Breast epithelium (tissue), 4 donors: ENCODE results near the gene MTERF2. TPM values are rescaled to one million over a fixed set of nuclear protein-coding genes. Genes with fewer than 3 reads are reported as not detected.

Experiments
- DNase-seq, 2 donors: peaks; one replicate each; pipeline ENCODE4 v3.0.0-alpha.2; 2019; ENCODE audit warnings: low spot score in 2 of 2
- H3K27ac ChIP-seq, 2 donors: fragments of 200-600 bp; sonication (generic) in 1 of 2; one replicate each; pipeline ENCODE4 v1.5.1; 2016 to 2019; ENCODE audit warnings: mild to moderate bottlenecking in 1 of 2
- H3K27me3 ChIP-seq, 2 donors: fragments of 200-600 bp; sonication (generic) in 1 of 2; one replicate each; pipeline versions ENCODE4 v1.5.1 to v1.6.0; 2017 to 2019; ENCODE audit warnings: control low read depth in 1 of 2, mild to moderate bottlenecking in 1 of 2
- H3K36me3 ChIP-seq: fragments of 200-600 bp; one replicate; pipeline ENCODE4 v1.5.1; 2019
- H3K4me1 ChIP-seq, 2 donors: fragments of 200-600 bp; sonication (generic); one replicate each; pipeline ENCODE4 v1.5.1; 2016 to 2019; ENCODE audit warnings: control low read depth in 1 of 2
- H3K4me3 ChIP-seq, 3 donors: fragments of 200-600 bp; sonication (generic); 1 replicate in 2 of 3; 2 replicates in 1 of 3; pipeline ENCODE4 v1.5.1; 2016 to 2019; ENCODE audit warnings: mild to moderate bottlenecking in 3 of 3, moderate library complexity in 2 of 3
- H3K9me3 ChIP-seq, 2 donors: fragments of 200-600 bp; sonication (generic) in 1 of 2; one replicate each; pipeline ENCODE4 v1.5.1; 2016 to 2019; ENCODE audit warnings: control low read depth in 1 of 2
- CTCF ChIP-seq, 3 donors: fragments of 450-650 bp; IDR thresholded peaks; one replicate each; pipeline ENCODE4 v1.5.1; 2016 to 2017; ENCODE audit warnings: antibody characterized with exemption in 3 of 3, mild to moderate bottlenecking in 3 of 3, moderate library complexity in 3 of 3
- POLR2A ChIP-seq: fragments of 450-650 bp; IDR thresholded peaks from one replicate; pipeline ENCODE4 v1.6.1; 2016; ENCODE audit warnings: antibody characterized with exemption, mild to moderate bottlenecking, moderate library complexity
- POLR2AphosphoS5 ChIP-seq, 3 donors: sonication (generic); formaldehyde crosslinking; IDR thresholded peaks; one replicate each; pipeline ENCODE4 v1.6.1; 2017; ENCODE audit warnings: antibody characterized with exemption in 3 of 3
- intact Hi-C: fragments of 100-400 bp; cut with DNase I; formaldehyde crosslinking; loops from one replicate; pipeline ENCODE4 v1.15.1; 2023; ENCODE audit warnings: low total_unique reads
- total RNA-seq, 3 donors: library from RNA; depleted of rRNA; stranded (reverse); fragments of >200 nt; gene quantifications; one replicate each; pipeline ENCODE4 v1.1.0, GENCODE V29; 2016

The MTERF2 gene
- total RNA-seq, 3 donors from 2014 or later = 13.6 to 32.8 (median 18.0) TPM

- H3K27me3 ChIP-seq = no peaks in the 10 kb centered on the region
- H3K27ac ChIP-seq = peak overlapping the region; percentile 0 to 27
- no peaks in the 10 kb centered on the region for H3K9me3 ChIP-seq
- intact Hi-C loops = no loop called here
- no peaks in the 10 kb centered on the region for H3K4me1 ChIP-seq
- H3K36me3 ChIP-seq = no peaks in the 10 kb centered on the region
- TF ChIP-seq POLR2AphosphoS5 (IDR thresholded peaks at IDR 0.05) (no peak), CTCF (IDR thresholded peaks at IDR 0.05) (no peak), POLR2A (no peak)
- no peak overlapping the region for H3K4me3 ChIP-seq
- no peak for DNase-seq
Observed at GRCh38 chr12:106975993-106976658, 10.8 kb downstream of the MTERF2 start.

- DNase-seq = no peak
- Histone ChIP-seq H3K27me3 (no peaks in the 10 kb centered on the region), H3K9me3 (no peaks in the 10 kb centered on the region), H3K36me3 (no peaks in the 10 kb centered on the region), H3K4me1 (no peaks in the 10 kb centered on the region), H3K4me3 (no peak overlapping the region), H3K27ac (no peak overlapping the region)
- TF ChIP-seq POLR2AphosphoS5 (IDR thresholded peaks at IDR 0.05) (no peak), POLR2A (no peak), CTCF (IDR thresholded peaks at IDR 0.05) (no peak)
- intact Hi-C loops = no loop called here
Observed at GRCh38 chr12:106975098-106975497, 11.8 kb downstream of the MTERF2 start.

GRCh38 chr12:106974511-106974910 is 12.4 kb downstream of the MTERF2 start:
- DNase-seq = no peak
- Histone ChIP-seq H3K27ac (no peak overlapping the region), H3K4me1 (no peaks in the 10 kb centered on the region), H3K9me3 (no peaks in the 10 kb centered on the region), H3K4me3 (no peak overlapping the region), H3K27me3 (no peaks in the 10 kb centered on the region), H3K36me3 (no peaks in the 10 kb centered on the region)
- no peak for TF ChIP-seq POLR2A
- TF ChIP-seq CTCF (IDR thresholded peaks at IDR 0.05) = no peak
- no peak for TF ChIP-seq POLR2AphosphoS5 (IDR thresholded peaks at IDR 0.05)
- intact Hi-C loops = no loop called here

- H3K27ac ChIP-seq = no peak overlapping the region
- H3K4me1 ChIP-seq = no peaks in the 10 kb centered on the region
- no peak overlapping the region for H3K4me3 ChIP-seq
- no peaks in the 10 kb centered on the region for H3K36me3 ChIP-seq
- DNase-seq = no peak
- no peaks in the 10 kb centered on the region for H3K27me3 ChIP-seq
- intact Hi-C loops = no loop called here
- TF ChIP-seq POLR2A (no peak), POLR2AphosphoS5 (IDR thresholded peaks at IDR 0.05) (no peak), CTCF (IDR thresholded peaks at IDR 0.05) (no peak)
- no peaks in the 10 kb centered on the region for H3K9me3 ChIP-seq
Observed at GRCh38 chr12:106973545-106973944, 13.4 kb downstream of the MTERF2 start.

- intact Hi-C loops = no loop called here
- H3K36me3 ChIP-seq = no peaks in the 10 kb centered on the region
- H3K27me3 ChIP-seq = no peaks in the 10 kb centered on the region
- TF ChIP-seq POLR2AphosphoS5 (IDR thresholded peaks at IDR 0.05) (no peak), CTCF (IDR thresholded peaks at IDR 0.05) (no peak), POLR2A (no peak)
- no peaks in the 10 kb centered on the region for H3K4me1 ChIP-seq
- no peak overlapping the region for H3K27ac ChIP-seq
- H3K9me3 ChIP-seq = no peaks in the 10 kb centered on the region
- no peak for DNase-seq
- H3K4me3 ChIP-seq = no peak overlapping the region
Observed at GRCh38 chr12:106971065-106971464, 15.9 kb downstream of the MTERF2 start.
